K562 (cell line): ENCODE results near the gene NMUR1. TPM values are rescaled to one million over a fixed set of nuclear protein-coding genes. Genes with fewer than 3 reads are reported as not detected.

Experiments
- CBX1 ChIP-seq: sonication (generic); IDR thresholded peaks from 2 replicates; pipeline ENCODE4 v1.6.1; 2016; ENCODE audit warnings: antibody characterized with exemption, low read depth, mild to moderate bottlenecking
- NFIC ChIP-seq: fragments of 450-650 bp; IDR thresholded peaks from 2 replicates; pipeline ENCODE4 v1.6.1; 2017; ENCODE audit warnings: mild to moderate bottlenecking, inconsistent platforms
- NFYB ChIP-seq: IDR thresholded peaks from 2 replicates; pipeline ENCODE4 v1.6.1; 2011; ENCODE audit warnings: mild to moderate bottlenecking, moderate library complexity; ENCODE audit not compliant: insufficient read length; ENCODE audit errors: extremely low read depth
- PCBP1 ChIP-seq: fragments of 200-400 bp; formaldehyde crosslinking; IDR thresholded peaks from 2 replicates; pipeline ENCODE4 v1.6.1; 2018; ENCODE audit warnings: mild to moderate bottlenecking, low read depth, low read length; ENCODE audit not compliant: poor library complexity, severe bottlenecking
- PKNOX1 ChIP-seq: fragments of 450-650 bp; IDR thresholded peaks from 2 replicates; pipeline ENCODE4 v1.6.1; 2016
- SMAD4 ChIP-seq: fragments of 250-450 bp; sonication (Bioruptor Pico); conservative IDR thresholded peaks from 2 replicates; pipeline ENCODE4 v1.8.0; 2021; ENCODE audit warnings: inconsistent platforms, mild to moderate bottlenecking, moderate library complexity
- SMARCA4 ChIP-seq: fragments of 450-650 bp; IDR thresholded peaks from 2 replicates; pipeline ENCODE4 v1.6.1; 2016
- SPI1 ChIP-seq: IDR thresholded peaks from 2 replicates; pipeline ENCODE4 v1.6.1; 2011; ENCODE audit warnings: low read depth, low read length, control low read depth, borderline replicate concordance
- TAF9B ChIP-seq: fragments of 450-650 bp; IDR thresholded peaks from 2 replicates; pipeline ENCODE4 v1.6.1; 2018; ENCODE audit warnings: mild to moderate bottlenecking; ENCODE audit not compliant: partially characterized antibody
- TSC22D4 ChIP-seq: fragments of 450-650 bp; IDR thresholded peaks from 2 replicates; pipeline ENCODE4 v1.6.1; 2016; ENCODE audit warnings: missing genetic modification characterization, missing biosample characterization, control low read depth
- ZBTB34 ChIP-seq: fragments of 250-450 bp; sonication (Bioruptor Pico); IDR thresholded peaks from 2 replicates; pipeline ENCODE4 v1.8.0; 2021; ENCODE audit warnings: mild to moderate bottlenecking, moderate library complexity
- ZNF561 ChIP-seq: fragments of 450-650 bp; formaldehyde crosslinking; conservative IDR thresholded peaks from 2 replicates; pipeline ENCODE4 v1.4.0; 2020; ENCODE audit warnings: mild to moderate bottlenecking, moderate library complexity
- ZNF740 ChIP-seq, 3 experiments: fragments of 200-800 bp in 1 of 3; sonication (Bioruptor generic) in 1 of 3; sonication (generic) in 1 of 3; formaldehyde crosslinking in 1 of 3; IDR thresholded peaks; 2 replicates each; pipeline versions ENCODE4 v1.6.1 to v1.8.0; 2016 to 2022; ENCODE audit warnings: mild to moderate bottlenecking in 2 of 3, missing compliant biosample characterization in 2 of 3, missing genetic modification characterization in 2 of 3, missing genetic modification reagents in 1 of 3
- polyA plus RNA-seq, 8 experiments: library from polyadenylated mRNA; depleted of rRNA in 4 of 8; stranded (reverse) in 5 of 8; unstranded in 3 of 8; fragments of >200 nt; fragmentation: Nextera tagmentation in 2 of 8; fragmentation: Illumina TruSeq in 1 of 8; extraction: Ambion mirVana in 2 of 8; extraction: Trizol in 1 of 8; gene quantifications; 2 replicates each; pipeline versions ENCODE4 v1.2.1 to v1.2.3, GENCODE V29; 2011 to 2014; ENCODE audit warnings: inconsistent platforms in 1 of 8, missing spikeins in 1 of 8
- total RNA-seq, 7 experiments: library from RNA; depleted of rRNA in 6 of 7; stranded (reverse); fragments of >200 nt in 6 of 7; fragmentation: Illumina TruSeq in 2 of 7; extraction: Trizol in 2 of 7; gene quantifications; 2 replicates each; pipeline versions ENCODE4 v1.2.1 to v1.2.3, GENCODE V29; 2011 to 2021; ENCODE audit warnings: low replicate concordance in 1 of 7
- TF ChIP-seq, protein P1 (sequence below): sonication (generic); formaldehyde crosslinking; IDR thresholded peaks from 2 replicates; pipeline ENCODE4 v1.8.1; 2023; ENCODE audit warnings: missing genetic modification reagents, mild to moderate bottlenecking, borderline replicate concordance
- TF ChIP-seq, protein P2 (sequence below): fragments of 250-450 bp; sonication (Bioruptor Pico); IDR thresholded peaks from 2 replicates; pipeline ENCODE4 v1.8.0; 2021; ENCODE audit warnings: borderline replicate concordance, mild to moderate bottlenecking, moderate library complexity; ENCODE audit not compliant: poor library complexity, severe bottlenecking

Gene NMUR1
- total and polyA plus RNA-seq, 9 of the 15 experiments (the other 6 are each of a cell fraction or from before 2014, with no cell fraction given), result 0.01 to 0.27 (median 0.15) TPM

DNA sequence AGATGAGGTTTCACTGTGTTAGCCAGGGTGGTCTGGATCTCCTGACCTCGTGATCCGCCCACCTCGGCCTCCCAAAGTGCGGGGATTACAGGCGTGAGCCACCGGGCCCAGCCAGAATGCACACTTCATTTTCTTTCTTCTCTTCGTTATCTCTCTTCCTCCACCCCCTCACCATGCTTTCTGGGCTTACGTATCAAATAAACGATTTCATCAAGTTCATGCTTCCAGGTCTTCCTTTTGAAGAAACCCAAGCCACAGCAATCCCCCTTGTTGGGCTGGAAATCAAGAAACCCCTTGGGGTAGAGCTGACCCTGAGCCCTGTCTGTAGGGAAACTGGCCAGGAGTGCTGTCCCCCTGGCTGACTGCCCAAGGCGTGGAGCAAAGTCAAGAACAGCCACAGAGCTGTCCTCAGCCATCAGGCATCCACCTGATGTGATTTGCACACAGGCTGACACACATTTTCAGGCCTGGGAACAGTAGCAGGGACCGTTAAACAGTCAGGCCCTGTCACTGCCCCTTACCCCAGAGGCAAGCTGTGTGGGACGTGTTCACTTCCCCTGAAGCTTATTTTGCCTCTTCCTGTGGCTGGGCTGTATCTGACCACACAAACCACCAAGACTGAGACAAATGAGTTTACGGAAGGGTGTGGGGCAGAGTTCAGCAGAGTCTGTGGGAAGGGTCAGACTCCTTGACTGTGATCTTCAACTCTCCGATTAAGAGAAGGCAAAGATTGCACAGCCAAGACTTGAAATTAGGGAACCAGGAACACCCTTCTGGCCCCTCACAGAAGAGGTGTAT, 15.1 kb upstream of the NMUR1 start (continued):
- TF ChIP-seq PKNOX1 (peak; percentile 81), NFYB (no peak), CBX1 (0 out of 2 replicates have a peak, but pooled peaks have one; percentile 44), ZNF561 (CRISPR knock-in tag) (no peak), PCBP1 (no peak), SMAD4 (CRISPR knock-in tag) (peak; percentile 83), TSC22D4 (tag) (no peak), TAF9B (no peak), SMARCA4 (no peak), ZBTB34 (CRISPR knock-in tag) (no peak), NFIC (peak; percentile 30; the same call in 1 of the 2 replicates), ZNF740 (CRISPR knock-in tag; IDR thresholded peaks at IDR 0.05) (no peak), ZNF740 (tag; IDR thresholded peaks at IDR 0.05) (no peak), SPI1 (peak; percentile 58; the same call in 1 of the 2 replicates)
- TF ChIP-seq, protein P1, sequence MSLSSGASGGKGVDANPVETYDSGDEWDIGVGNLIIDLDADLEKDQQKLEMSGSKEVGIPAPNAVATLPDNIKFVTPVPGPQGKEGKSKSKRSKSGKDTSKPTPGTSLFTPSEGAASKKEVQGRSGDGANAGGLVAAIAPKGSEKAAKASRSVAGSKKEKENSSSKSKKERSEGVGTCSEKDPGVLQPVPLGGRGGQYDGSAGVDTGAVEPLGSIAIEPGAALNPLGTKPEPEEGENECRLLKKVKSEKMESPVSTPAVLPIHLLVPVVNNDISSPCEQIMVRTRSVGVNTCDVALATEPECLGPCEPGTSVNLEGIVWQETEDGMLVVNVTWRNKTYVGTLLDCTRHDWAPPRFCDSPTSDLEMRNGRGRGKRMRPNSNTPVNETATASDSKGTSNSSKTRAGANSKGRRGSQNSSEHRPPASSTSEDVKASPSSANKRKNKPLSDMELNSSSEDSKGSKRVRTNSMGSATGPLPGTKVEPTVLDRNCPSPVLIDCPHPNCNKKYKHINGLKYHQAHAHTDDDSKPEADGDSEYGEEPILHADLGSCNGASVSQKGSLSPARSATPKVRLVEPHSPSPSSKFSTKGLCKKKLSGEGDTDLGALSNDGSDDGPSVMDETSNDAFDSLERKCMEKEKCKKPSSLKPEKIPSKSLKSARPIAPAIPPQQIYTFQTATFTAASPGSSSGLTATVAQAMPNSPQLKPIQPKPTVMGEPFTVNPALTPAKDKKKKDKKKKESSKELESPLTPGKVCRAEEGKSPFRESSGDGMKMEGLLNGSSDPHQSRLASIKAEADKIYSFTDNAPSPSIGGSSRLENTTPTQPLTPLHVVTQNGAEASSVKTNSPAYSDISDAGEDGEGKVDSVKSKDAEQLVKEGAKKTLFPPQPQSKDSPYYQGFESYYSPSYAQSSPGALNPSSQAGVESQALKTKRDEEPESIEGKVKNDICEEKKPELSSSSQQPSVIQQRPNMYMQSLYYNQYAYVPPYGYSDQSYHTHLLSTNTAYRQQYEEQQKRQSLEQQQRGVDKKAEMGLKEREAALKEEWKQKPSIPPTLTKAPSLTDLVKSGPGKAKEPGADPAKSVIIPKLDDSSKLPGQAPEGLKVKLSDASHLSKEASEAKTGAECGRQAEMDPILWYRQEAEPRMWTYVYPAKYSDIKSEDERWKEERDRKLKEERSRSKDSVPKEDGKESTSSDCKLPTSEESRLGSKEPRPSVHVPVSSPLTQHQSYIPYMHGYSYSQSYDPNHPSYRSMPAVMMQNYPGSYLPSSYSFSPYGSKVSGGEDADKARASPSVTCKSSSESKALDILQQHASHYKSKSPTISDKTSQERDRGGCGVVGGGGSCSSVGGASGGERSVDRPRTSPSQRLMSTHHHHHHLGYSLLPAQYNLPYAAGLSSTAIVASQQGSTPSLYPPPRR, result peak; percentile 98
- TF ChIP-seq, protein P2, sequence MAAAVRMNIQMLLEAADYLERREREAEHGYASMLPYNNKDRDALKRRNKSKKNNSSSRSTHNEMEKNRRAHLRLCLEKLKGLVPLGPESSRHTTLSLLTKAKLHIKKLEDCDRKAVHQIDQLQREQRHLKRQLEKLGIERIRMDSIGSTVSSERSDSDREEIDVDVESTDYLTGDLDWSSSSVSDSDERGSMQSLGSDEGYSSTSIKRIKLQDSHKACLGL, result no peak
